ENCODE data around the gene UCHL5. TPM values are rescaled to one million over a fixed set of nuclear protein-coding genes. Genes with fewer than 3 reads are reported as not detected.

Gene UCHL5
- total and polyA plus RNA-seq, 2 experiments from 2014 or later, result 42.5 to 67.1 TPM

DNA sequence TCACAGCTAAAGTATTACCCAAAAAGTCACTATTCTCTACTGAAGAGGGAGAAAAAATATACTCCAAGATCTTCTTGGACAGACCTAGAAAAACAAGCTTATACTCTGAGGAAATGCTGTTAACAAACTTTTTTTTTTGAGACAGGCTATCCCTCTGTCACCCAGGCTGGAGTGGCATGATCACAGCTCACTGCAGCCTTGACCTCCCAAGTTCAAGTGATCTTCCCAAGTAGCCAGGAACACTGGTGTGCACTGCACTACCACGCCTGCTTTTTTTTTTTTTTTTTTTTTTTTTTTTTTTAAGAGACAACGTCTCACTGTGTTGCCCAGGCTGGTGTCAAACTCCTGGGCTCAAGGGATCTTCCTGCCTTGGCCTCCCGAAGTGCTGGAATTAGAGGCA, 28.7 kb upstream of the UCHL5 start (continued):
- TF ChIP-seq ZNF462 (CRISPR knock-in tag; IDR thresholded peaks at IDR 0.05) (no peak), POLR2AphosphoS5 (IDR thresholded peaks at IDR 0.05; ENCODE audit: low read depth) (no peak), ZNF114 (CRISPR knock-in tag; IDR thresholded peaks at IDR 0.05) (no peak), EZH2phosphoT487 (IDR thresholded peaks at IDR 0.05; ENCODE audit: unreplicated experiment) (no peak), NANOG (IDR thresholded peaks at IDR 0.05; ENCODE audit: borderline replicate concordance) (no peak), STAT1 (IDR thresholded peaks at IDR 0.05; ENCODE audit: unreplicated experiment) (no peak)

- Histone ChIP-seq H3K27me3 (ENCODE audit: insufficient read depth) (no peaks in the 10 kb centered on the region), H3F3A (replicated peaks; ENCODE audit: low read depth) (no peaks in the 10 kb centered on the region), H3K4me2 (no peak overlapping the region), H3K36me3 (ENCODE audit: insufficient read depth) (peaks cover 18% of the 10 kb centered on the region; the same call in 1 of the 2 replicates), H4K20me1 (replicated peaks; ENCODE audit: insufficient read depth) (no peaks in the 10 kb centered on the region), H2AFZ (no peak overlapping the region), H3K27ac (ENCODE audit: low read depth) (no peak overlapping the region), H3K9me2 (ENCODE audit: insufficient read depth) (no peaks in the 10 kb centered on the region), H3K4me1 (ENCODE audit: insufficient read depth) (no peaks in the 10 kb centered on the region; the same call in 1 of the 2 replicates), H3K79me2 (replicated peaks; ENCODE audit: insufficient read depth) (no peaks in the 10 kb centered on the region), H3K4me3 (no peak overlapping the region)
- Mint-ChIP-seq H3K9me3 (no peaks in the 10 kb centered on the region), H3K4me3 (no peak overlapping the region), H3K36me3 (ENCODE audit: low read depth) (peaks cover 30% of the 10 kb centered on the region), H3K27me3 (ENCODE audit: insufficient read depth, low read depth, poor library complexity) (peaks cover 2% of the 10 kb centered on the region), H3K4me1 (peaks cover 5% of the 10 kb centered on the region; the same call in 2 of the 3 replicates), H3K27ac (no peak overlapping the region)
- ATAC-seq (no peak), DNase-seq (ENCODE audit: low spot score) (no peak)
- TF ChIP-seq EZH2phosphoT487 (IDR thresholded peaks at IDR 0.05; ENCODE audit: unreplicated experiment) (no peak), ZNF331 (CRISPR knock-in tag; IDR thresholded peaks at IDR 0.05; ENCODE audit: low read depth) (no peak), JUNB (IDR thresholded peaks at IDR 0.05; ENCODE audit: unreplicated experiment) (no peak), ZNF462 (CRISPR knock-in tag; IDR thresholded peaks at IDR 0.05) (no peak), CREB1 (CRISPR knock-in tag; IDR thresholded peaks at IDR 0.05; ENCODE audit: low read depth) (no peak), POLR2AphosphoS5 (IDR thresholded peaks at IDR 0.05; ENCODE audit: low read depth) (no peak), ZNF114 (CRISPR knock-in tag; IDR thresholded peaks at IDR 0.05) (no peak)
Measured at GRCh38 chr1:193086342-193086741, 27.2 kb upstream of the UCHL5 start.

All from GM23338 (cell line).